WERI-Rb-1 (cell line): Measurements from ENCODE around the gene C10orf67.

Source experiments
- DNase-seq: peaks from one replicate; pipeline ENCODE4 v3.0.0-alpha.2; 2020
- H3K27ac ChIP-seq: fragments of 250-450 bp; sonication (Bioruptor Pico); 2 replicates; pipeline ENCODE4 v1.5.1; 2020; ENCODE audit warnings: mild to moderate bottlenecking, moderate library complexity
- H3K27me3 ChIP-seq: fragments of 250-450 bp; sonication (Bioruptor Pico); 2 replicates; pipeline ENCODE4 v1.5.1; 2021; ENCODE audit warnings: mild to moderate bottlenecking, low read depth, moderate library complexity; ENCODE audit not compliant: insufficient read depth, severe bottlenecking
- H3K36me3 ChIP-seq: fragments of 250-450 bp; sonication (Bioruptor Pico); 2 replicates; pipeline ENCODE4 v1.5.1; 2020; ENCODE audit warnings: mild to moderate bottlenecking, moderate library complexity
- H3K4me3 ChIP-seq: 2 replicates; pipeline ENCODE4 v1.5.1; 2011; ENCODE audit warnings: low read depth, mild to moderate bottlenecking, control low read depth, low read length
- H3K9me3 ChIP-seq: fragments of 250-450 bp; sonication (Bioruptor Pico); 2 replicates; pipeline ENCODE4 v1.5.1; 2021; ENCODE audit warnings: mild to moderate bottlenecking, moderate library complexity; ENCODE audit not compliant: severe bottlenecking
- CTCF ChIP-seq: IDR thresholded peaks from 2 replicates; pipeline ENCODE4 v1.5.1; 2011; ENCODE audit warnings: low read depth, mild to moderate bottlenecking, control low read depth, inconsistent platforms, low read length

The C10orf67 gene

GRCh38 chr10:23337616-23338015 lies 7.0 kb downstream of the C10orf67 start:
- Histone ChIP-seq H3K27me3 (no peaks in the 10 kb centered on the region), H3K9me3 (no peaks in the 10 kb centered on the region), H3K27ac (no peak overlapping the region), H3K4me3 (no peak overlapping the region), H3K36me3 (no peaks in the 10 kb centered on the region)
- DNase-seq: no peak
- TF ChIP-seq CTCF: no peak

GRCh38 chr10:23331567-23332301 lies 12.9 kb downstream of the C10orf67 start:
- H3K9me3 ChIP-seq: no peaks in the 10 kb centered on the region
- no peak overlapping the region for H3K4me3 ChIP-seq
- no peak overlapping the region for H3K27ac ChIP-seq
- TF ChIP-seq CTCF: no peak
- no peaks in the 10 kb centered on the region for H3K36me3 ChIP-seq
- DNase-seq: no peak
- H3K27me3 ChIP-seq: no peaks in the 10 kb centered on the region

GRCh38 chr10:23330948-23331347 lies 13.6 kb downstream of the C10orf67 start:
- no peaks in the 10 kb centered on the region for H3K27me3 ChIP-seq
- H3K27ac ChIP-seq: no peak overlapping the region
- H3K36me3 ChIP-seq: no peaks in the 10 kb centered on the region
- no peak for TF ChIP-seq CTCF
- H3K4me3 ChIP-seq: no peak overlapping the region
- DNase-seq: no peak
- H3K9me3 ChIP-seq: no peaks in the 10 kb centered on the region

- no peak for TF ChIP-seq CTCF
- no peak overlapping the region for H3K27ac ChIP-seq
- H3K9me3 ChIP-seq: no peaks in the 10 kb centered on the region
- H3K36me3 ChIP-seq: no peaks in the 10 kb centered on the region
- no peak overlapping the region for H3K4me3 ChIP-seq
- no peak for DNase-seq
- H3K27me3 ChIP-seq: no peaks in the 10 kb centered on the region
Observed at GRCh38 chr10:23326544-23327307, 17.9 kb downstream of the C10orf67 start.

- Histone ChIP-seq H3K4me3 (no peak overlapping the region), H3K27me3 (no peaks in the 10 kb centered on the region), H3K27ac (no peak overlapping the region), H3K36me3 (no peaks in the 10 kb centered on the region), H3K9me3 (no peaks in the 10 kb centered on the region)
- no peak for TF ChIP-seq CTCF
- no peak for DNase-seq
Observed at GRCh38 chr10:23325132-23325531, 19.5 kb downstream of the C10orf67 start.

- no peak for DNase-seq
- no peaks in the 10 kb centered on the region for H3K27me3 ChIP-seq
- H3K36me3 ChIP-seq: no peaks in the 10 kb centered on the region
- no peak overlapping the region for H3K4me3 ChIP-seq
- no peak overlapping the region for H3K27ac ChIP-seq
- no peak for TF ChIP-seq CTCF
- H3K9me3 ChIP-seq: no peaks in the 10 kb centered on the region
Observed at GRCh38 chr10:23324351-23324750, 20.2 kb downstream of the C10orf67 start.
